Stimulated activated CD8-positive, alpha-beta memory T cell treated with anti-CD3 and anti-CD28 coated beads, Interleukin-7, amount 100 ng/mL, for 4 hours (primary cell): ENCODE results near the gene CNGA1.

ENCODE experiments used
- DNase-seq, 2 donors: peaks; one replicate each; pipeline ENCODE4 v3.0.0-alpha.2; 2020; ENCODE audit warnings: low read depth in 2 of 2

Gene CNGA1

GRCh38 chr4:48016141-48017107 lies at the start of gene CNGA1, which contains the start of gene NIPAL1:
Gene CNGA1 (minus strand): TSS chr4:48016681. CDS start chr4:47952689, 63,992 bp downstream.
Gene NIPAL1 (plus strand): TSS chr4:48016772. CDS start chr4:48016840, 68 bp downstream.
- peak; percentile 39 to 70 for DNase-seq

- DNase-seq = no peak
Observed at GRCh38 chr4:48065587-48066052, 49.1 kb upstream of the CNGA1 start.

- DNase-seq = no peak
Observed at GRCh38 chr4:48064349-48064748, 47.9 kb upstream of the CNGA1 start.

GRCh38 chr4:48058617-48059530 lies 42.4 kb upstream of the CNGA1 start:
- DNase-seq = no peak

- DNase-seq = no peak
Observed at GRCh38 chr4:48051078-48051477, 34.6 kb upstream of the CNGA1 start.

GRCh38 chr4:48049483-48049882 lies 33.0 kb upstream of the CNGA1 start:
- no peak for DNase-seq

GRCh38 chr4:48047896-48048295 lies 31.4 kb upstream of the CNGA1 start:
- no peak for DNase-seq

- peak; percentile 70 to 82 for DNase-seq
Observed at GRCh38 chr4:48047421-48047844, 31.0 kb upstream of the CNGA1 start.

- DNase-seq = no peak
Observed at GRCh38 chr4:48046059-48046458, 29.6 kb upstream of the CNGA1 start.

- no peak for DNase-seq
Observed at GRCh38 chr4:48044298-48044697, 27.8 kb upstream of the CNGA1 start.

- no peak for DNase-seq
Observed at GRCh38 chr4:48043504-48043903, 27.0 kb upstream of the CNGA1 start.

GRCh38 chr4:48042979-48043461 lies 26.5 kb upstream of the CNGA1 start:
- DNase-seq = no peak

- DNase-seq = no peak
Observed at GRCh38 chr4:48041535-48042137, 25.2 kb upstream of the CNGA1 start.

- no peak for DNase-seq
Observed at GRCh38 chr4:48039561-48039960, 23.1 kb upstream of the CNGA1 start.

- DNase-seq = no peak
Observed at GRCh38 chr4:48038666-48039065, 22.2 kb upstream of the CNGA1 start.

- no peak for DNase-seq
Observed at GRCh38 chr4:48037117-48037462, 20.6 kb upstream of the CNGA1 start.

- DNase-seq = no peak
Observed at GRCh38 chr4:48035952-48036351, 19.5 kb upstream of the CNGA1 start.

GRCh38 chr4:48033825-48034413 lies 17.4 kb upstream of the CNGA1 start:
- peak; percentile 38 to 49 for DNase-seq

GRCh38 chr4:48033412-48033811 lies 16.9 kb upstream of the CNGA1 start:
- DNase-seq = no peak

GRCh38 chr4:48032721-48033120 lies 16.2 kb upstream of the CNGA1 start:
- DNase-seq = no peak
